K562 (cell line): ENCODE data around the gene LRRC25. TPM values are rescaled to one million over a fixed set of nuclear protein-coding genes. Genes with fewer than 3 reads are reported as not detected.

Source experiments
- AFF4 ChIP-seq: sonication (generic); formaldehyde crosslinking; IDR thresholded peaks from 2 replicates; pipeline ENCODE4 v1.8.0; 2023; ENCODE audit warnings: mild to moderate bottlenecking, missing genetic modification reagents
- CBFA2T2 ChIP-seq: fragments of 450-650 bp; conservative IDR thresholded peaks from 2 replicates; pipeline ENCODE4 v1.6.1; 2017; ENCODE audit warnings: mild to moderate bottlenecking
- CSDE1 ChIP-seq, 2 experiments: fragments of 450-650 bp; IDR thresholded peaks; 2 replicates each; pipeline ENCODE4 v1.6.1; 2016; ENCODE audit warnings: mild to moderate bottlenecking in 1 of 2
- IRF9 ChIP-seq: fragments of 450-650 bp; IDR thresholded peaks from 2 replicates; pipeline ENCODE4 v1.6.1; 2016; ENCODE audit warnings: missing biosample characterization, missing genetic modification characterization
- MNT ChIP-seq, 2 experiments: fragments of 450-650 bp; conservative IDR thresholded peaks; 2 replicates each; pipeline ENCODE4 v1.6.1; 2017; ENCODE audit warnings: mild to moderate bottlenecking in 2 of 2, moderate library complexity in 2 of 2
- NR0B1 ChIP-seq: fragments of 450-650 bp; IDR thresholded peaks from one replicate; pipeline ENCODE4 v1.6.1; 2018; ENCODE audit warnings: mild to moderate bottlenecking, moderate library complexity; ENCODE audit not compliant: partially characterized antibody
- NR2C2 ChIP-seq, 2 experiments: fragments of 200-800 bp in 1 of 2; sonication (Bioruptor generic) in 1 of 2; sonication (generic) in 1 of 2; formaldehyde crosslinking in 1 of 2; IDR thresholded peaks; 2 replicates each; pipeline versions ENCODE4 v1.6.1 to v1.8.0; 2016 to 2022; ENCODE audit warnings: mild to moderate bottlenecking in 1 of 2, missing compliant biosample characterization in 1 of 2, missing genetic modification characterization in 1 of 2, missing genetic modification reagents in 1 of 2
- POLR2A ChIP-seq: fragments of 450-650 bp; conservative IDR thresholded peaks from 2 replicates; pipeline ENCODE4 v1.6.1; 2016
- RERE ChIP-seq: sonication (generic); formaldehyde crosslinking; IDR thresholded peaks from 2 replicates; pipeline ENCODE4 v1.8.0; 2023; ENCODE audit warnings: missing genetic modification reagents, mild to moderate bottlenecking, borderline replicate concordance
- WHSC1 ChIP-seq: IDR thresholded peaks from one replicate; pipeline ENCODE4 v1.6.1; 2012; ENCODE audit warnings: low read length, control low read depth, inconsistent platforms
- ZNF253 ChIP-seq: fragments of 250-450 bp; sonication (Bioruptor Pico); conservative IDR thresholded peaks from 2 replicates; pipeline ENCODE4 v1.6.1; 2021; ENCODE audit warnings: mild to moderate bottlenecking
- ZNF76 ChIP-seq: fragments of 250-450 bp; sonication (Bioruptor Pico); IDR thresholded peaks from 2 replicates; pipeline ENCODE4 v1.4.0; 2020; ENCODE audit warnings: mild to moderate bottlenecking, moderate library complexity, borderline replicate concordance
- ZNF77 ChIP-seq: fragments of 250-450 bp; sonication (Bioruptor Pico); IDR thresholded peaks from 2 replicates; pipeline ENCODE4 v1.5.0; 2020
- polyA plus RNA-seq, 8 experiments: library from polyadenylated mRNA; depleted of rRNA in 4 of 8; stranded (reverse) in 5 of 8; unstranded in 3 of 8; fragments of >200 nt; fragmentation: Nextera tagmentation in 2 of 8; fragmentation: Illumina TruSeq in 1 of 8; extraction: Ambion mirVana in 2 of 8; extraction: Trizol in 1 of 8; gene quantifications; 2 replicates each; pipeline versions ENCODE4 v1.2.1 to v1.2.3, GENCODE V29; 2011 to 2014; ENCODE audit warnings: inconsistent platforms in 1 of 8, missing spikeins in 1 of 8
- total RNA-seq, 7 experiments: library from RNA; depleted of rRNA in 6 of 7; stranded (reverse); fragments of >200 nt in 6 of 7; fragmentation: Illumina TruSeq in 2 of 7; extraction: Trizol in 2 of 7; gene quantifications; 2 replicates each; pipeline versions ENCODE4 v1.2.1 to v1.2.3, GENCODE V29; 2011 to 2021; ENCODE audit warnings: low replicate concordance in 1 of 7

The LRRC25 gene
- total and polyA plus RNA-seq, 9 of the 15 experiments (the other 6 are each of a cell fraction or from before 2014, with no cell fraction given), result 0.07 to 0.36 (median 0.10) TPM; not detected in 3

- TF ChIP-seq NR2C2 (CRISPR knock-in tag; IDR thresholded peaks at IDR 0.05) (no peak), NR2C2 (tag; IDR thresholded peaks at IDR 0.05) (no peak), IRF9 (no peak), WHSC1 (no peak), CSDE1 (IDR thresholded peaks at IDR 0.05) (no peak), MNT (conservative IDR thresholded peaks at IDR 0.05) (peak; percentile 74 to 89), ZNF77 (CRISPR knock-in tag) (no peak), RERE (CRISPR knock-in tag) (no peak), NR0B1 (no peak), ZNF76 (CRISPR knock-in tag) (no peak), POLR2A (peak; percentile 69; the same call in 1 of the 2 replicates), ZNF253 (CRISPR knock-in tag) (no peak), AFF4 (CRISPR knock-in tag) (peak; percentile 65; the same call in 1 of the 2 replicates), CBFA2T2 (0 out of 2 replicates have a peak, but pooled peaks have one; percentile 10)
These were observed 35.7 kb upstream of the LRRC25 start (continued) for GRCh38 chr19:18433015-18433691.
